ENCODE data around the gene VSIG2.
A peak's percentile ranks its signal among the peaks of the same experiment; 100 is the strongest.

GRCh38 chr11:124759266-124760204 lies 7.5 kb upstream of the VSIG2 start:
- TF ChIP-seq EZH2 (IDR thresholded peaks at IDR 0.05; ENCODE audit: borderline replicate concordance) = peak; percentile 69
- TF ChIP-seq CTCF (IDR thresholded peaks at IDR 0.05; ENCODE audit: poor library complexity) = no peak

Data from hepatocyte (in vitro differentiated cells).